Loucy (cell line): ENCODE data around the gene HSPA12B.
A peak's percentile ranks its signal among the peaks of the same experiment; 100 is the strongest.
"Not testable (repeated sequence)": the region's sequence is repeated elsewhere in the genome, so short reads cannot be mapped to it uniquely, and the experiment has no call there.

ENCODE experiments used
- H2AFZ ChIP-seq: fragments of 200-600 bp; sonication (generic); 2 replicates; pipeline ENCODE4 v1.6.0; 2016; ENCODE audit warnings: antibody characterized with exemption, mild to moderate bottlenecking, low read length, moderate library complexity
- H3F3A ChIP-seq: fragments of 200-600 bp; 2 replicates; pipeline ENCODE4 v1.6.0; 2016; ENCODE audit warnings: antibody characterized with exemption, low read depth, mild to moderate bottlenecking
- H3K27me3 ChIP-seq: fragments of 200-600 bp; sonication (generic); 2 replicates; pipeline ENCODE4 v1.6.1; 2014; ENCODE audit warnings: low read length, mild to moderate bottlenecking; ENCODE audit not compliant: insufficient read depth, poor library complexity, severe bottlenecking
- H3K36me3 ChIP-seq: fragments of 200-600 bp; sonication (generic); 2 replicates; pipeline ENCODE4 v1.6.1; 2016; ENCODE audit warnings: low read length; ENCODE audit not compliant: insufficient read depth
- H3K4me1 ChIP-seq: fragments of 200-600 bp; sonication (generic); 2 replicates; pipeline ENCODE4 v1.5.1; 2014; ENCODE audit warnings: low read length, mild to moderate bottlenecking; ENCODE audit not compliant: insufficient read depth, poor library complexity, severe bottlenecking
- H3K4me2 ChIP-seq: fragments of 200-600 bp; sonication (generic); 2 replicates; pipeline ENCODE4 v1.6.0; 2014; ENCODE audit warnings: antibody characterized with exemption, low read length, low read depth, mild to moderate bottlenecking; ENCODE audit not compliant: poor library complexity, severe bottlenecking
- H3K4me3 ChIP-seq: fragments of 200-600 bp; sonication (generic); 2 replicates; pipeline ENCODE4 v1.5.1; 2014; ENCODE audit warnings: low read length, mild to moderate bottlenecking, mixed read lengths; ENCODE audit not compliant: poor library complexity, severe bottlenecking
- H3K79me2 ChIP-seq: fragments of 200-600 bp; sonication (generic); 2 replicates; pipeline ENCODE4 v1.6.1; 2014; ENCODE audit warnings: low read length; ENCODE audit not compliant: insufficient read depth
- H3K9ac ChIP-seq: fragments of 200-600 bp; sonication (generic); 2 replicates; pipeline ENCODE4 v1.6.0; 2014; ENCODE audit warnings: mild to moderate bottlenecking, low read depth, low read length, moderate library complexity; ENCODE audit not compliant: poor library complexity, severe bottlenecking
- H3K9me2 ChIP-seq: fragments of 200-600 bp; sonication (generic); replicated peaks from 2 replicates; pipeline ENCODE4 v1.6.1; 2016; ENCODE audit warnings: low read depth, low read length, mixed read lengths
- H3K9me3 ChIP-seq: fragments of 200-600 bp; sonication (generic); 2 replicates; pipeline ENCODE4 v1.6.1; 2014; ENCODE audit warnings: mild to moderate bottlenecking, antibody characterized with exemption, low read length, low read depth; ENCODE audit not compliant: insufficient read depth
- H4K20me1 ChIP-seq: fragments of 200-600 bp; sonication (generic); 2 replicates; pipeline ENCODE4 v1.6.0; 2014; ENCODE audit warnings: antibody characterized with exemption, low read length, mild to moderate bottlenecking; ENCODE audit not compliant: insufficient read depth, poor library complexity, severe bottlenecking
- EZH2phosphoT487 ChIP-seq: fragments of 200-600 bp; IDR thresholded peaks from 2 replicates; pipeline ENCODE4 v1.6.1; 2018; ENCODE audit warnings: antibody characterized with exemption, mild to moderate bottlenecking, moderate library complexity, borderline replicate concordance
- TF ChIP-seq, protein P1 (sequence below): fragments of 200-600 bp; sonication (generic); conservative IDR thresholded peaks from 2 replicates; pipeline ENCODE4 v1.5.1; 2014; ENCODE audit warnings: mild to moderate bottlenecking, antibody characterized with exemption, low read length

HSPA12B gene

DNA sequence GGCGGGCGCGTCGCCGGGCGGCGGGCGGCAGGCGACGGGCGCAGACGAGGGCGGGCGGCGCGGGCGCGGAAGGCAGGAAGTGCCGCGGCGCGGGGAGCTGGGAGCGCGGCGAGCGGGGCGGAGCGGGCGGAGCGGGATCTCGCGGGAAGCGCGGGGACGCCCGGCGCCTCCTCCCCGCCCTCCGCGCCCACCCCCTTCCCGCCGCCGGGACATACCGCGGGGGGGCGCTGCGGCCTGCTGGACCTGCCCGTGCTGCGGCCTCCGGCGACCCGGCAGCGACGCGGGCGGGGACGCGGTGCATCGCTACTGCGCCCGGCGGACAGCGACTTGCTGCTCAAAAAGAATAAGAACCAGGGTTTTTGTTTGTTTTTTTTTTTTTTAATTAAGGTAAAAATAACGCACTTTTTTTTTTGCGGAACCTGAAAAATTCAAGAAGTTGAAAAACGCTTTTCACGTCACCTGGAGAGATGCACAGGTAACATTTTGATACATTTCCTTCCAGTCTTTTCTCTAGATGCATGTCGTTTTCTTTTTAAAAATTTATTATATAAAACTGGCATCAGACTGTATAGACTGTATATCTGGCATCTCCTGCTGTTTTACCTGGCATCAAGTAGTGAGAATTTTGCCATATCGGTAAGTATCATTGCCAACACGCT lies 54.3 kb downstream of the HSPA12B start, which contains the start of gene CENPB:
CENPB (minus strand) TSS at position 76 of the 659 bp plus-strand sequence. CDS start 257 bp downstream, outside the sequence.
- no peaks in the 10 kb centered on the region for H4K20me1 ChIP-seq
- TF ChIP-seq EZH2phosphoT487 = no peak
- TF ChIP-seq, protein P1, sequence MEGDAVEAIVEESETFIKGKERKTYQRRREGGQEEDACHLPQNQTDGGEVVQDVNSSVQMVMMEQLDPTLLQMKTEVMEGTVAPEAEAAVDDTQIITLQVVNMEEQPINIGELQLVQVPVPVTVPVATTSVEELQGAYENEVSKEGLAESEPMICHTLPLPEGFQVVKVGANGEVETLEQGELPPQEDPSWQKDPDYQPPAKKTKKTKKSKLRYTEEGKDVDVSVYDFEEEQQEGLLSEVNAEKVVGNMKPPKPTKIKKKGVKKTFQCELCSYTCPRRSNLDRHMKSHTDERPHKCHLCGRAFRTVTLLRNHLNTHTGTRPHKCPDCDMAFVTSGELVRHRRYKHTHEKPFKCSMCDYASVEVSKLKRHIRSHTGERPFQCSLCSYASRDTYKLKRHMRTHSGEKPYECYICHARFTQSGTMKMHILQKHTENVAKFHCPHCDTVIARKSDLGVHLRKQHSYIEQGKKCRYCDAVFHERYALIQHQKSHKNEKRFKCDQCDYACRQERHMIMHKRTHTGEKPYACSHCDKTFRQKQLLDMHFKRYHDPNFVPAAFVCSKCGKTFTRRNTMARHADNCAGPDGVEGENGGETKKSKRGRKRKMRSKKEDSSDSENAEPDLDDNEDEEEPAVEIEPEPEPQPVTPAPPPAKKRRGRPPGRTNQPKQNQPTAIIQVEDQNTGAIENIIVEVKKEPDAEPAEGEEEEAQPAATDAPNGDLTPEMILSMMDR = peak; percentile 62
- peaks cover 7% of the 10 kb centered on the region for H3K4me1 ChIP-seq
- no peaks in the 10 kb centered on the region for H3K9me2 ChIP-seq
- H3K27me3 ChIP-seq = no peaks in the 10 kb centered on the region
- H3K79me2 ChIP-seq = no peaks in the 10 kb centered on the region
- H3F3A ChIP-seq = no peaks in the 10 kb centered on the region
- H3K36me3 ChIP-seq = no peaks in the 10 kb centered on the region
- peak within 1 kb of the TSS; percentile 86 for H3K4me2 ChIP-seq
- H3K9ac ChIP-seq = peak within 1 kb of the TSS; percentile 45
- peak within 1 kb of the TSS; percentile 69; the same call in 1 of the 2 replicates for H2AFZ ChIP-seq
- H3K9me3 ChIP-seq = no peaks in the 10 kb centered on the region
- peak within 1 kb of the TSS; percentile 69 for H3K4me3 ChIP-seq

DNA sequence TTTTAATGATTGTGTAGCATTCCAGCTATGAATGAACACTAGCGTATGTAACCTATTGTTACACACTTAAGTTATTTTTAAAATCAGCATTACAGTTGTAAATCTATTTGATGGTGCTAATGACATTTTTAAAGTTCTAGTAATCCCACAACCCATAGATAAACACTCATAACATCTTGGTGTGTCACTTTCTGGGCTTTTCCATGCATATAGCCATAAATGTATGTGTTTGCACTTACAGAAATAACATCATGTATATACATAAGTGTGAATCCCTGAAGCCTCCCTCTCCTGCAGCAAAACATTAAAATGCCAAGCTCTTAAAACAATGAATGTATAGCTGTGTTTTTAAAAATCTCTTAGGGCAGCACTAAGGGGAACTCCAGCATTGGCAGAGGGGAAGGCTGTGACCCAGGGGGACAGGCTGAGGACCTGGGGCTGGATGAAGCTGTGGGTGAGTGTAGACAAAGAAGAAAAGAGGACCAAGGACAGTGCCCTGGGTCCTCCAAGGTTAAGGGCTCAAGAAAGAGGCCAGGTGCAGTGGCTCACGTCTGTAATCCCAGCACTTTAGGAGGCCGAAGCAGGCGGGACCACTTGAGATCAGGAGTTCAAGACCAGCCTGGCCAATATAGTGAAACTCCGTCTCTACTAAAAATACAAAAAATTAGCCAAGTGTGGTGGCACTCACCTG lies 55.0 kb downstream of the HSPA12B start:
- peak overlapping the region; percentile 69; the same call in 1 of the 2 replicates for H2AFZ ChIP-seq
- H3K9me2 ChIP-seq = no peaks in the 10 kb centered on the region
- H3K4me3 ChIP-seq = peak overlapping the region; percentile 69
- H3K4me1 ChIP-seq = peaks cover 7% of the 10 kb centered on the region
- H3K79me2 ChIP-seq = no peaks in the 10 kb centered on the region
- H3K36me3 ChIP-seq = no peaks in the 10 kb centered on the region
- H3K9ac ChIP-seq = peak overlapping the region; percentile 45
- H3F3A ChIP-seq = no peaks in the 10 kb centered on the region
- H3K4me2 ChIP-seq = peak overlapping the region; percentile 86
- no peaks in the 10 kb centered on the region for H3K27me3 ChIP-seq
- no peak for TF ChIP-seq EZH2phosphoT487
- TF ChIP-seq, protein P1 = no peak
- H3K9me3 ChIP-seq = no peaks in the 10 kb centered on the region
- no peaks in the 10 kb centered on the region for H4K20me1 ChIP-seq

DNA sequence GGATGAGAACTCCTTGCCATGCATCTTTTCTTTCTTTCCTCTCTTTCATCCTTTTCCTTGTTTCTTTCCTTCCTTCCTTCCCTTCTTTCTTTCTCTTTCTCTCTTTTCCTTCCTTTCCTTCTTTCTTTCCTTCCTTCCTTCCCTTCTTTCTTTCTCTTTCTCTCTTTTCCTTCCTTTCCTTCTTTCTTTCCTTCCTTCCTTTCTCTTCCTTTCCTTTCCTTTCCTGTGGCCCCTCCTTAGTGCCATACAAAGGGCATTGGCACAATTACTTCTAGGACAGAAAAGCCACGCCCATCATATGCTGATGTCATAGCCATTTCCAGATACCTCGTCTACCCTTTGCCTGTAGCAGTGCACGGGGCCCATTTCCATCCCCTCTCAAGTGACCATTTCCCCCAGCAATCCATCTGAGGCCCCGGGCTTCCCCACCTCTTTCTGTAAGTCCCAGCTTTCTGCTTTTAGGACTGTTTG lies 56.2 kb downstream of the HSPA12B start:
- H3K27me3 ChIP-seq = no peaks in the 10 kb centered on the region
- no peaks in the 10 kb centered on the region for H3F3A ChIP-seq
- H3K36me3 ChIP-seq = no peaks in the 10 kb centered on the region
- no peaks in the 10 kb centered on the region for H3K9me3 ChIP-seq
- H3K4me1 ChIP-seq = peaks cover 7% of the 10 kb centered on the region
- no peaks in the 10 kb centered on the region for H3K9me2 ChIP-seq
- no peak overlapping the region for H2AFZ ChIP-seq
- H3K79me2 ChIP-seq = no peaks in the 10 kb centered on the region
- no peak overlapping the region for H3K4me3 ChIP-seq
- no peaks in the 10 kb centered on the region for H4K20me1 ChIP-seq
- no peak for TF ChIP-seq EZH2phosphoT487
- TF ChIP-seq, protein P1 = no peak
- no peak overlapping the region for H3K4me2 ChIP-seq
- no peak overlapping the region for H3K9ac ChIP-seq

DNA sequence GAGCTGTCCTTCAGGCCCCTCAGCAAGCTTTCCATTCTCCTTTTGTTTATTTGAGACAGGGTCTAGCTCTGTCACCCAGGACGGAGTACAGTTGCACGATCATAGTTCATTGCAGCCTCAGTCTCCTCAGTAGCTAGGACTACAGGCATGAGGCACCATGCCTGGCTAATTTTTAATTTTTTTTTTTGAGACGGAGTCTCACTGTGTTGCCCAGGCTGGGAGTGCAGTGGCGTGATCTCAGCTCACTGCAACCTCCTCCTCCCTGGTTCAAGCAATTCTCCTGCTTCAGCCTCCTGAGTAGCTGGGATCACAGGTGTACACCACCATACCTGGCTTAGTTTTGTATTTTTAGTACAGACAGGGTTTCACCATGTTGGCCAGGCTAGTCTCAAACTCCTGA lies 56.7 kb downstream of the HSPA12B start:
- H3K27me3 ChIP-seq, H3K9ac ChIP-seq, H3K4me3 ChIP-seq, H3F3A ChIP-seq, H3K4me2 ChIP-seq, H3K79me2 ChIP-seq, H3K36me3 ChIP-seq, H4K20me1 ChIP-seq, H3K9me2 ChIP-seq, H3K9me3 ChIP-seq, H2AFZ ChIP-seq, H3K4me1 ChIP-seq: not testable (repeated sequence)

DNA sequence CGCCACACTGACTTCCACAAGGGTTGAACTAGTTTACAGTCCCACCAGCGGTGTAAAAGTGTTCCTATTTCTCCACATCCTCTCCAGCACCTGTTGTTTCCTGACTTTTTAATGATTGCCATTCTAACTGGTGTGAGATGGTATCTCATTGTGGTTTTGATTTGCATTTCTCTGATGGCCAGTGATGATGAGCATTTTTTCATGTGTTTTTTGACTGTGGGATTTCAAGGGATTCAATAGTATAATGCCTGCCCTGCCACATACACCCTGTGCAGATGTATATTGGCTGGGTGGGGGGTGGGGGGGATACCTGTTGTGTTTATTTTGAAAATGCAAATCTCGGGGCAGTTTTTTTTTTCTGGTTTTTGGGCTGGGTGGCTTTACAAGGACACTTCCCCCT lies 61.7 kb downstream of the HSPA12B start:
- not testable (repeated sequence) for H2AFZ ChIP-seq, H3F3A ChIP-seq, H3K4me3 ChIP-seq, H3K9me3 ChIP-seq, H3K36me3 ChIP-seq, H3K4me2 ChIP-seq, H3K9ac ChIP-seq, H3K27me3 ChIP-seq, H3K9me2 ChIP-seq
- H4K20me1 ChIP-seq = peaks cover 20% of the 10 kb centered on the region
- H3K4me1 ChIP-seq = peaks cover 37% of the 10 kb centered on the region
- peaks cover 35% of the 10 kb centered on the region for H3K79me2 ChIP-seq
